Loucy (cell line): Measurements from ENCODE around the gene UTRN.

Experiments
- H2AFZ ChIP-seq: fragments of 200-600 bp; sonication (generic); 2 replicates; pipeline ENCODE4 v1.6.0; 2016; ENCODE audit warnings: antibody characterized with exemption, mild to moderate bottlenecking, low read length, moderate library complexity
- H3F3A ChIP-seq: fragments of 200-600 bp; 2 replicates; pipeline ENCODE4 v1.6.0; 2016; ENCODE audit warnings: antibody characterized with exemption, low read depth, mild to moderate bottlenecking
- H3K27me3 ChIP-seq: fragments of 200-600 bp; sonication (generic); 2 replicates; pipeline ENCODE4 v1.6.1; 2014; ENCODE audit warnings: low read length, mild to moderate bottlenecking; ENCODE audit not compliant: insufficient read depth, poor library complexity, severe bottlenecking
- H3K36me3 ChIP-seq: fragments of 200-600 bp; sonication (generic); 2 replicates; pipeline ENCODE4 v1.6.1; 2016; ENCODE audit warnings: low read length; ENCODE audit not compliant: insufficient read depth
- H3K4me1 ChIP-seq: fragments of 200-600 bp; sonication (generic); 2 replicates; pipeline ENCODE4 v1.5.1; 2014; ENCODE audit warnings: low read length, mild to moderate bottlenecking; ENCODE audit not compliant: insufficient read depth, poor library complexity, severe bottlenecking
- H3K4me2 ChIP-seq: fragments of 200-600 bp; sonication (generic); 2 replicates; pipeline ENCODE4 v1.6.0; 2014; ENCODE audit warnings: antibody characterized with exemption, low read length, low read depth, mild to moderate bottlenecking; ENCODE audit not compliant: poor library complexity, severe bottlenecking
- H3K4me3 ChIP-seq: fragments of 200-600 bp; sonication (generic); 2 replicates; pipeline ENCODE4 v1.5.1; 2014; ENCODE audit warnings: low read length, mild to moderate bottlenecking, mixed read lengths; ENCODE audit not compliant: poor library complexity, severe bottlenecking
- H3K79me2 ChIP-seq: fragments of 200-600 bp; sonication (generic); 2 replicates; pipeline ENCODE4 v1.6.1; 2014; ENCODE audit warnings: low read length; ENCODE audit not compliant: insufficient read depth
- H3K9ac ChIP-seq: fragments of 200-600 bp; sonication (generic); 2 replicates; pipeline ENCODE4 v1.6.0; 2014; ENCODE audit warnings: mild to moderate bottlenecking, low read depth, low read length, moderate library complexity; ENCODE audit not compliant: poor library complexity, severe bottlenecking
- H3K9me2 ChIP-seq: fragments of 200-600 bp; sonication (generic); replicated peaks from 2 replicates; pipeline ENCODE4 v1.6.1; 2016; ENCODE audit warnings: low read depth, low read length, mixed read lengths
- H3K9me3 ChIP-seq: fragments of 200-600 bp; sonication (generic); 2 replicates; pipeline ENCODE4 v1.6.1; 2014; ENCODE audit warnings: mild to moderate bottlenecking, antibody characterized with exemption, low read length, low read depth; ENCODE audit not compliant: insufficient read depth
- H4K20me1 ChIP-seq: fragments of 200-600 bp; sonication (generic); 2 replicates; pipeline ENCODE4 v1.6.0; 2014; ENCODE audit warnings: antibody characterized with exemption, low read length, mild to moderate bottlenecking; ENCODE audit not compliant: insufficient read depth, poor library complexity, severe bottlenecking
- EZH2phosphoT487 ChIP-seq: fragments of 200-600 bp; IDR thresholded peaks from 2 replicates; pipeline ENCODE4 v1.6.1; 2018; ENCODE audit warnings: antibody characterized with exemption, mild to moderate bottlenecking, moderate library complexity, borderline replicate concordance
- TF ChIP-seq, protein P1 (sequence below): fragments of 200-600 bp; sonication (generic); conservative IDR thresholded peaks from 2 replicates; pipeline ENCODE4 v1.5.1; 2014; ENCODE audit warnings: mild to moderate bottlenecking, antibody characterized with exemption, low read length

Gene UTRN

GRCh38 chr6:144311361-144311760 lies 26.2 kb downstream of the UTRN start:
- Histone ChIP-seq H3K9ac (no peak overlapping the region), H3K79me2 (peaks cover 15% of the 10 kb centered on the region), H3K9me3 (no peaks in the 10 kb centered on the region), H2AFZ (no peak overlapping the region), H4K20me1 (no peaks in the 10 kb centered on the region), H3K4me2 (no peak overlapping the region), H3K27me3 (no peaks in the 10 kb centered on the region), H3F3A (no peaks in the 10 kb centered on the region), H3K4me1 (peaks cover 14% of the 10 kb centered on the region), H3K4me3 (no peak overlapping the region), H3K36me3 (peaks cover 15% of the 10 kb centered on the region; the same call in 1 of the 2 replicates), H3K9me2 (no peaks in the 10 kb centered on the region)
- no peak for TF ChIP-seq EZH2phosphoT487
- TF ChIP-seq, protein P1, sequence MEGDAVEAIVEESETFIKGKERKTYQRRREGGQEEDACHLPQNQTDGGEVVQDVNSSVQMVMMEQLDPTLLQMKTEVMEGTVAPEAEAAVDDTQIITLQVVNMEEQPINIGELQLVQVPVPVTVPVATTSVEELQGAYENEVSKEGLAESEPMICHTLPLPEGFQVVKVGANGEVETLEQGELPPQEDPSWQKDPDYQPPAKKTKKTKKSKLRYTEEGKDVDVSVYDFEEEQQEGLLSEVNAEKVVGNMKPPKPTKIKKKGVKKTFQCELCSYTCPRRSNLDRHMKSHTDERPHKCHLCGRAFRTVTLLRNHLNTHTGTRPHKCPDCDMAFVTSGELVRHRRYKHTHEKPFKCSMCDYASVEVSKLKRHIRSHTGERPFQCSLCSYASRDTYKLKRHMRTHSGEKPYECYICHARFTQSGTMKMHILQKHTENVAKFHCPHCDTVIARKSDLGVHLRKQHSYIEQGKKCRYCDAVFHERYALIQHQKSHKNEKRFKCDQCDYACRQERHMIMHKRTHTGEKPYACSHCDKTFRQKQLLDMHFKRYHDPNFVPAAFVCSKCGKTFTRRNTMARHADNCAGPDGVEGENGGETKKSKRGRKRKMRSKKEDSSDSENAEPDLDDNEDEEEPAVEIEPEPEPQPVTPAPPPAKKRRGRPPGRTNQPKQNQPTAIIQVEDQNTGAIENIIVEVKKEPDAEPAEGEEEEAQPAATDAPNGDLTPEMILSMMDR: no peak

DNA sequence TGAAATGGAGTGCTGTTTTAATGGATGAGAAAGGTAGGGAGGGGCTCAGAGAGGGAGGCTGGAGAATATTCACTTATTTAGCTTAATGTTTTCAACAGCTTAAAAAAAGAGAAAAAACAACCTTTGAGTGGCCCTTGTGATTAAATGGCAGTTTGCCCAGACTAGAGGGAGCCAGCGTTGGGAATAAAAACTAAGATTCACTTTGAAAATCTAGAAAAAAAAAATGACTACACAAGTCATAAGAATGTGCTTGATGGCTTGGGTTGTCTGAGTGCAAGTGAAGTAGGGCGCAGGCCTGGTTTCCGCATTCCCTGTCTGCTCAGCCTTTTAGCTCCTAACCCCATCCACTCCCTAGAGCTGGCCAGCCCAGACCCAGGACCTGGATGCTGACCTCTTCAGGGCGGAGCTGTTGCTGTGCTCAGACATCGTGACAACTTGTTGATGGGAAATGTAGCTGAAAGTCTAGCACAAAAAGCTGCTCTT lies 28.9 kb downstream of the UTRN start:
- Histone ChIP-seq H3K9ac (no peak overlapping the region), H3K4me3 (no peak overlapping the region), H3K79me2 (peaks cover 6% of the 10 kb centered on the region), H3K4me1 (peaks cover 21% of the 10 kb centered on the region), H3K36me3 (peaks cover 10% of the 10 kb centered on the region; the same call in 1 of the 2 replicates), H3F3A (no peaks in the 10 kb centered on the region), H2AFZ (no peak overlapping the region), H3K27me3 (no peaks in the 10 kb centered on the region), H4K20me1 (no peaks in the 10 kb centered on the region), H3K4me2 (no peak overlapping the region), H3K9me3 (no peaks in the 10 kb centered on the region), H3K9me2 (no peaks in the 10 kb centered on the region)
- TF ChIP-seq, protein P1: no peak
- TF ChIP-seq EZH2phosphoT487: no peak

DNA sequence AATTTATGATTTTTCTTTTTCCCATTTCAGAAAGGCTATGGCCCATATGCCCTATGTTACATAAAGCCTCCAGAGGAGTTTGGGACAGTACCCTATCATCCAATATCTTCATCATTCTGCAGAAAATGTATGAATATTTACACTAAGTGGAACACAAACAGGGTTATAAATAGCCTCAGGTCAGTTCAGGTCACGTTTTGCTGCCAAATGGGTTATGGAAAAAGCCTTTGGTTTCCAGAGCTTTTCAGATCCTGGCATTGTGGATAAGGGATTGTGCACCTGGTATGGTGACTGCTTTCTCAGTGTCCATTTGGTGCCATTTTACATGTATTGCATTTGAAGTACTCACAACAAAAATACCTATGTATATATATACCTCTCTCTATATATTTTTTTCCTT lies 29.4 kb downstream of the UTRN start:
- Histone ChIP-seq H3K4me2 (no peak overlapping the region), H3K9me2 (no peaks in the 10 kb centered on the region), H3K4me1 (peaks cover 21% of the 10 kb centered on the region), H3K9ac (no peak overlapping the region), H3F3A (no peaks in the 10 kb centered on the region), H3K36me3 (peaks cover 5% of the 10 kb centered on the region; the same call in 1 of the 2 replicates), H3K9me3 (no peaks in the 10 kb centered on the region), H4K20me1 (no peaks in the 10 kb centered on the region), H3K4me3 (no peak overlapping the region), H2AFZ (no peak overlapping the region), H3K27me3 (no peaks in the 10 kb centered on the region), H3K79me2 (peaks cover 3% of the 10 kb centered on the region; the same call in 1 of the 2 replicates)
- no peak for TF ChIP-seq EZH2phosphoT487
- TF ChIP-seq, protein P1: no peak
